ENCODE measurements around the gene PPP2R5E.
"Not testable (repeated sequence)": the region's sequence is repeated elsewhere in the genome, so short reads cannot be mapped to it uniquely, and the experiment has no call there.

Gene PPP2R5E

DNA sequence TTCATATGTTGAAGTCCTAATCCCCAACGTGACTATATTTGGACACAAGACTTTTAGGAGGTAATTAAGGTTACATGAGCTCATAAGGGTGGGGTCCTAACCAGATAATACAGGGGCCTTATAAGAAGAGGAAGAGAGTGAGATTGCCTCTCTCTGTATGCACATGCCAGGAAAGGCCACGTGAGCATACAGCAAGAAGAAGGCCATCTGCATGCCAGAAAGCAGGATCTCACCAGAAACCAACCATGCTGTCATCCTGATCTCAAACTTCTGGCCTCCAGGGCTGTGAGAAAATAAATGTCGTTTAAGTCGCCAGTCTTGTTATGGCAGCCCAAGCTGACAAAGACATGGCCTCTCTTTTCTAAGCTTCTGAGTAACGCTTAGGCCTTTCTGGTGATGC is 155.5 kb downstream of the PPP2R5E start:
- H2AFZ ChIP-seq (ENCODE audit: low read length, unreplicated experiment): no peak overlapping the region
- H3K79me2 ChIP-seq (ENCODE audit: control insufficient read depth, insufficient read depth, low read length, unreplicated experiment): no peaks in the 10 kb centered on the region
- no peaks in the 10 kb centered on the region for H3K4me1 ChIP-seq (ENCODE audit: control insufficient read depth, insufficient read depth, low read length, unreplicated experiment)
- H3K4me3 ChIP-seq (ENCODE audit: low read depth, low read length): no peak overlapping the region
- H3K36me3 ChIP-seq (ENCODE audit: insufficient read depth, low read length): peaks cover 5% of the 10 kb centered on the region
- H3K27ac ChIP-seq (ENCODE audit: low read depth, low read length): no peak overlapping the region
- no peaks in the 10 kb centered on the region for H3K27me3 ChIP-seq (ENCODE audit: insufficient read depth, low read length)

- H3K4me1 ChIP-seq (ENCODE audit: control insufficient read depth, insufficient read depth, low read length, unreplicated experiment): no peaks in the 10 kb centered on the region
- no peak overlapping the region for H2AFZ ChIP-seq (ENCODE audit: low read length, unreplicated experiment)
- peaks cover 13% of the 10 kb centered on the region for H3K36me3 ChIP-seq (ENCODE audit: insufficient read depth, low read length)
- no peak overlapping the region for H3K27ac ChIP-seq (ENCODE audit: low read depth, low read length)
- H3K4me3 ChIP-seq (ENCODE audit: low read depth, low read length): no peak overlapping the region
- H3K79me2 ChIP-seq (ENCODE audit: control insufficient read depth, insufficient read depth, low read length, unreplicated experiment): no peaks in the 10 kb centered on the region
- H3K27me3 ChIP-seq (ENCODE audit: insufficient read depth, low read length): no peaks in the 10 kb centered on the region
These were observed 159.3 kb downstream of the PPP2R5E start for GRCh38 chr14:63383776-63384367.

GRCh38 chr14:63378444-63378843 is 164.7 kb downstream of the PPP2R5E start:
- H3K4me3 ChIP-seq (ENCODE audit: low read depth, low read length): no peak overlapping the region
- H2AFZ ChIP-seq (ENCODE audit: low read length, unreplicated experiment): no peak overlapping the region
- H3K4me1 ChIP-seq (ENCODE audit: control insufficient read depth, insufficient read depth, low read length, unreplicated experiment): peaks cover 4% of the 10 kb centered on the region
- no peak overlapping the region for H3K27ac ChIP-seq (ENCODE audit: low read depth, low read length)
- H3K27me3 ChIP-seq (ENCODE audit: insufficient read depth, low read length): no peaks in the 10 kb centered on the region
- no peaks in the 10 kb centered on the region for H3K79me2 ChIP-seq (ENCODE audit: control insufficient read depth, insufficient read depth, low read length, unreplicated experiment)
- peaks cover 14% of the 10 kb centered on the region; the same call in 1 of the 2 replicates for H3K36me3 ChIP-seq (ENCODE audit: insufficient read depth, low read length)

- Histone ChIP-seq H3K27ac (ENCODE audit: low read depth, low read length) (no peak overlapping the region), H3K27me3 (ENCODE audit: insufficient read depth, low read length) (no peaks in the 10 kb centered on the region), H2AFZ (ENCODE audit: low read length, unreplicated experiment) (no peak overlapping the region), H3K79me2 (ENCODE audit: control insufficient read depth, insufficient read depth, low read length, unreplicated experiment) (no peaks in the 10 kb centered on the region), H3K36me3 (ENCODE audit: insufficient read depth, low read length) (peaks cover 6% of the 10 kb centered on the region; the same call in 1 of the 2 replicates), H3K4me1 (ENCODE audit: control insufficient read depth, insufficient read depth, low read length, unreplicated experiment) (peaks cover 4% of the 10 kb centered on the region), H3K4me3 (ENCODE audit: low read depth, low read length) (no peak overlapping the region)
These were observed 167.4 kb downstream of the PPP2R5E start for GRCh38 chr14:63375769-63376168.

DNA sequence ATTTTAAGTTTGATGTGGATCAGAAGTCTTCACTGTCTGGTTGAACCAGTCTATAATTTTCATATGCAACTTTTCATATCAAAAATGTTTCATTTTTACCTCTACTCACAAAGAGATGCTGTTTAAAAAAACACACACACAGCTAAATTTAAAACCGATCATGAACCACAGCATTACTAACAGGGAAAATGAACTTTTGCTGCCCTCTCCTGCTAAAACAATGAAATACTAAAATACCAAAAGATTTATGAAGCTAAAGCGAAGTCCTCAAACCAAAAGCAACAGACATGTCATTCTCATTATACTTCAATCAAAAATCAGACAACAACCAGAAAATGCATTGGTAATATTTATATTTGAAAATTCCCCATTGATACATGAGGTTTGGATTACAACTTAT is 171.6 kb downstream of the PPP2R5E start:
- H3K27me3 ChIP-seq (ENCODE audit: insufficient read depth, low read length); H3K4me3 ChIP-seq (ENCODE audit: low read depth, low read length); H3K4me1 ChIP-seq (ENCODE audit: control insufficient read depth, insufficient read depth, low read length, unreplicated experiment); H3K36me3 ChIP-seq (ENCODE audit: insufficient read depth, low read length); H2AFZ ChIP-seq (ENCODE audit: low read length, unreplicated experiment); H3K27ac ChIP-seq (ENCODE audit: low read depth, low read length); H3K79me2 ChIP-seq (ENCODE audit: control insufficient read depth, insufficient read depth, low read length, unreplicated experiment): not testable (repeated sequence)

DNA sequence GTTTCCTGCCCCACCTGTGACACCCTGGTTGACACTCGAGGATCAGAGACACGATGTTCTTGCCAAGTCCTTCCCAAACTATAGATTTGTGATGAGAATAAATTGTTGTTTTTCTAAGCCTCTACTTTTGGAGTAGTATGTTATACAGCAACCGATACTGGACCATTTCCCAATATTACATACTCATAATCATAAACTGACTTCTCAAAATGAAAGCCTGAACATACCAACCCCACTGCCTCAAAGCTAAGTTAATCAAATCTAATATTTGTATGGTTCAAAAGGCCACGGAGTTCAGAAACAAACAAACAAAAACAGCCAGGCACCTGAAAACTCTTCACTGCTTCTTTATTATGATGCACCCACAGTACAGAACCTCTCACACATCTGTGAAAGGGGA is 172.1 kb downstream of the PPP2R5E start:
- no peak overlapping the region for H2AFZ ChIP-seq (ENCODE audit: low read length, unreplicated experiment)
- peaks cover under 1% of the 10 kb centered on the region for H3K4me1 ChIP-seq (ENCODE audit: control insufficient read depth, insufficient read depth, low read length, unreplicated experiment)
- H3K27ac ChIP-seq (ENCODE audit: low read depth, low read length): no peak overlapping the region
- no peaks in the 10 kb centered on the region for H3K27me3 ChIP-seq (ENCODE audit: insufficient read depth, low read length)
- H3K4me3 ChIP-seq (ENCODE audit: low read depth, low read length): no peak overlapping the region
- no peaks in the 10 kb centered on the region for H3K79me2 ChIP-seq (ENCODE audit: control insufficient read depth, insufficient read depth, low read length, unreplicated experiment)
- 0 out of 2 replicates have a peak, but pooled peaks cover 4% of the 10 kb centered on the region for H3K36me3 ChIP-seq (ENCODE audit: insufficient read depth, low read length)

DNA sequence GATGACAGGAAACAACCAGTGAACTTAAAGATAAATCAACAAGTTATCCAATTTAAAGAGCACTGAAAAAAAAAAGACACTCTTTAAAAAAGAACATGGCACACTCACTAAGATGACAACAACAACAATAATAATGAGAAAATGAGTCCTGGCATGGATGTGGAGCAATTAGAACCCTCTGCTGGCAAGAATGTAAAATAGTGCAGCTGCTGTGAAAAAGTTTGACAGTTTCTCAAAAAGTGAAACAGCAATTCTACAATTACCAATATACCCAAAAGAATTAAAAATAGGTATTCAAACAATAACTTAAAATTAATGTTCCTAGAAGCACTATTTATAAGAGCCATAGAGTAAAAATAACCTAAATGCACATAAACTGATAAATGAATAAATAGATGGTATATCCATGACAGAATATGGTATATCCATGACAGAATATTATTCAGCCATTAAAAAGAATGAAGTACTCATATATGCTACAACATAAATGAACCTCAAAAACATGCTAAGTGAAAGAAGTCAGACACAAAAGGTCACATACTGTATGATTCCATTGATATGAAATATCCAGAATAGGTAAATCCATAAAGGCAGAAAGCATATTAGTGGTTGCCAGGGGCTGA is 175.3 kb downstream of the PPP2R5E start:
- H3K36me3 ChIP-seq (ENCODE audit: insufficient read depth, low read length): no peaks in the 10 kb centered on the region
- H3K27me3 ChIP-seq (ENCODE audit: insufficient read depth, low read length): no peaks in the 10 kb centered on the region
- H3K4me3 ChIP-seq (ENCODE audit: low read depth, low read length): no peak overlapping the region
- H3K79me2 ChIP-seq (ENCODE audit: control insufficient read depth, insufficient read depth, low read length, unreplicated experiment): no peaks in the 10 kb centered on the region
- no peaks in the 10 kb centered on the region for H3K4me1 ChIP-seq (ENCODE audit: control insufficient read depth, insufficient read depth, low read length, unreplicated experiment)
- no peak overlapping the region for H3K27ac ChIP-seq (ENCODE audit: low read depth, low read length)
- H2AFZ ChIP-seq (ENCODE audit: low read length, unreplicated experiment): no peak overlapping the region

GRCh38 chr14:63362389-63362819 is 180.8 kb downstream of the PPP2R5E start:
- H3K36me3 ChIP-seq (ENCODE audit: insufficient read depth, low read length): no peaks in the 10 kb centered on the region
- H3K27me3 ChIP-seq (ENCODE audit: insufficient read depth, low read length): peaks cover 16% of the 10 kb centered on the region
- no peak overlapping the region for H2AFZ ChIP-seq (ENCODE audit: low read length, unreplicated experiment)
- H3K4me3 ChIP-seq (ENCODE audit: low read depth, low read length): no peak overlapping the region
- no peaks in the 10 kb centered on the region for H3K4me1 ChIP-seq (ENCODE audit: control insufficient read depth, insufficient read depth, low read length, unreplicated experiment)
- H3K27ac ChIP-seq (ENCODE audit: low read depth, low read length): no peak overlapping the region
- no peaks in the 10 kb centered on the region for H3K79me2 ChIP-seq (ENCODE audit: control insufficient read depth, insufficient read depth, low read length, unreplicated experiment)

- Histone ChIP-seq H3K4me1 (ENCODE audit: control insufficient read depth, insufficient read depth, low read length, unreplicated experiment) (no peaks in the 10 kb centered on the region), H3K4me3 (ENCODE audit: low read depth, low read length) (no peak overlapping the region), H3K79me2 (ENCODE audit: control insufficient read depth, insufficient read depth, low read length, unreplicated experiment) (no peaks in the 10 kb centered on the region), H3K27ac (ENCODE audit: low read depth, low read length) (no peak overlapping the region), H2AFZ (ENCODE audit: low read length, unreplicated experiment) (no peak overlapping the region), H3K27me3 (ENCODE audit: insufficient read depth, low read length) (peaks cover 19% of the 10 kb centered on the region), H3K36me3 (ENCODE audit: insufficient read depth, low read length) (no peaks in the 10 kb centered on the region)
These were observed 181.4 kb downstream of the PPP2R5E start for GRCh38 chr14:63361790-63362189.

DNA sequence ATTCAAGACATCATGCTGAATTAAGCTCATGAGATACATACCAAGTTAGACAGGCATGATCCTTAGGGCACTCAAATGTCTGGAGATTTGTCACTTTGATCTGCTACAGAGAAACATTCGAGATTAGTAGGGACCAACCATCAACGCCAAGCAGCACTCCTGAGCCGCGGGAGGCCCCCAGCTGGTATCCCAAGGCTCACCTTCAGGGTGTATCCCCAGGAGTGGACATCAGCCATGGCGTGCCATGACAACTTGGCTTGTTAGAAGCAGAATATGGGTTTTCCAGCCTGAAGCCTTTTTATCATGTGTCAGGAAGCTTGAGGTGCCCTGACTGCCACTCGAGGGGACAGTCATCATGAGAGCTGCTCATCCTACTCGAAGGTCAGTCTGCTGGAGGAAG is 185.3 kb downstream of the PPP2R5E start:
- H3K27ac ChIP-seq (ENCODE audit: low read depth, low read length): no peak overlapping the region
- H3K4me3 ChIP-seq (ENCODE audit: low read depth, low read length): no peak overlapping the region
- H3K79me2 ChIP-seq (ENCODE audit: control insufficient read depth, insufficient read depth, low read length, unreplicated experiment): no peaks in the 10 kb centered on the region
- peaks cover 53% of the 10 kb centered on the region for H3K27me3 ChIP-seq (ENCODE audit: insufficient read depth, low read length)
- H2AFZ ChIP-seq (ENCODE audit: low read length, unreplicated experiment): no peak overlapping the region
- H3K4me1 ChIP-seq (ENCODE audit: control insufficient read depth, insufficient read depth, low read length, unreplicated experiment): no peaks in the 10 kb centered on the region
- no peaks in the 10 kb centered on the region for H3K36me3 ChIP-seq (ENCODE audit: insufficient read depth, low read length)

GRCh38 chr14:63345826-63346225 is 197.4 kb downstream of the PPP2R5E start:
- H3K4me3 ChIP-seq (ENCODE audit: low read depth, low read length): no peak overlapping the region
- H3K79me2 ChIP-seq (ENCODE audit: control insufficient read depth, insufficient read depth, low read length, unreplicated experiment): no peaks in the 10 kb centered on the region
- H3K27ac ChIP-seq (ENCODE audit: low read depth, low read length): no peak overlapping the region
- H3K4me1 ChIP-seq (ENCODE audit: control insufficient read depth, insufficient read depth, low read length, unreplicated experiment): peaks cover 17% of the 10 kb centered on the region
- H3K36me3 ChIP-seq (ENCODE audit: insufficient read depth, low read length): no peaks in the 10 kb centered on the region
- H3K27me3 ChIP-seq (ENCODE audit: insufficient read depth, low read length): peaks cover 54% of the 10 kb centered on the region
- H2AFZ ChIP-seq (ENCODE audit: low read length, unreplicated experiment): no peak overlapping the region

Measured in ACC112 (cell line).